Breast epithelium (tissue), 4 donors: ENCODE measurements around the gene ZNF341. TPM values are rescaled to one million over a fixed set of nuclear protein-coding genes. Genes with fewer than 3 reads are reported as not detected.

ENCODE experiments used
- DNase-seq, 2 donors: peaks; one replicate each; pipeline ENCODE4 v3.0.0-alpha.2; 2019; ENCODE audit warnings: low spot score in 2 of 2
- H3K27ac ChIP-seq, 2 donors: fragments of 200-600 bp; sonication (generic) in 1 of 2; one replicate each; pipeline ENCODE4 v1.5.1; 2016 to 2019; ENCODE audit warnings: mild to moderate bottlenecking in 1 of 2
- H3K27me3 ChIP-seq, 2 donors: fragments of 200-600 bp; sonication (generic) in 1 of 2; one replicate each; pipeline versions ENCODE4 v1.5.1 to v1.6.0; 2017 to 2019; ENCODE audit warnings: control low read depth in 1 of 2, mild to moderate bottlenecking in 1 of 2
- H3K36me3 ChIP-seq: fragments of 200-600 bp; one replicate; pipeline ENCODE4 v1.5.1; 2019
- H3K4me1 ChIP-seq, 2 donors: fragments of 200-600 bp; sonication (generic); one replicate each; pipeline ENCODE4 v1.5.1; 2016 to 2019; ENCODE audit warnings: control low read depth in 1 of 2
- H3K4me3 ChIP-seq, 3 donors: fragments of 200-600 bp; sonication (generic); 1 replicate in 2 of 3; 2 replicates in 1 of 3; pipeline ENCODE4 v1.5.1; 2016 to 2019; ENCODE audit warnings: mild to moderate bottlenecking in 3 of 3, moderate library complexity in 2 of 3
- H3K9me3 ChIP-seq, 2 donors: fragments of 200-600 bp; sonication (generic) in 1 of 2; one replicate each; pipeline ENCODE4 v1.5.1; 2016 to 2019; ENCODE audit warnings: control low read depth in 1 of 2
- POLR2A ChIP-seq: fragments of 450-650 bp; IDR thresholded peaks from one replicate; pipeline ENCODE4 v1.6.1; 2016; ENCODE audit warnings: antibody characterized with exemption, mild to moderate bottlenecking, moderate library complexity
- POLR2AphosphoS5 ChIP-seq, 3 donors: sonication (generic); formaldehyde crosslinking; IDR thresholded peaks; one replicate each; pipeline ENCODE4 v1.6.1; 2017; ENCODE audit warnings: antibody characterized with exemption in 3 of 3
- intact Hi-C: fragments of 100-400 bp; cut with DNase I; formaldehyde crosslinking; loops from one replicate; pipeline ENCODE4 v1.15.1; 2023; ENCODE audit warnings: low total_unique reads
- total RNA-seq, 3 donors: library from RNA; depleted of rRNA; stranded (reverse); fragments of >200 nt; gene quantifications; one replicate each; pipeline ENCODE4 v1.1.0, GENCODE V29; 2016
- TF ChIP-seq, protein P1 (sequence below), 3 donors: fragments of 450-650 bp; IDR thresholded peaks; one replicate each; pipeline ENCODE4 v1.5.1; 2016 to 2017; ENCODE audit warnings: antibody characterized with exemption in 3 of 3, mild to moderate bottlenecking in 3 of 3, moderate library complexity in 3 of 3

ZNF341 gene
- total RNA-seq, 3 donors from 2014 or later: 1.8 to 3.3 (median 2.5) TPM

DNA sequence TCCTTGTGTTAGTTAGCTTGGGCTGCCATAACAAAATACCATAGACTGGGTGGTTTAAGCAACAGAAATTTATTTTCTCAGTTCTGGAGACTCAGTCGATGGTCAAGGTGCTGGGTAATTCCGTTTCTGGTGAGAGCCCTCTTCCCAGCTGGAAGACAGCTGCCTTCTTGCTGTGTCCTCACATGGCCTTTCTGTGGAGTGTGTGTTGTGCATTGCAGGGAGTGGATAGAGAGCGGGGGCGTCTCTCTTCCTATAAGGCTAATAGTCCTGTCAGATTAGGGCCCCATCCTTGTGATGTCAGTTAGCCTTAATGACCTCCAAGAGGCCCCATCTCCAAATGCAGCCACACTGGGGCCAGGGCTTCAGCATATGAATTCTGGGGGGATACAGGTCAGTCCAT is 98.6 kb downstream of the ZNF341 start:
- Histone ChIP-seq H3K9me3 (no peaks in the 10 kb centered on the region), H3K36me3 (no peaks in the 10 kb centered on the region), H3K4me1 (peaks cover 0 to 7% of the 10 kb centered on the region in 2 donors), H3K4me3 (no peak overlapping the region), H3K27ac (peak overlapping the region; percentile 25 to 26), H3K27me3 (no peaks in the 10 kb centered on the region)
- TF ChIP-seq POLR2AphosphoS5 (IDR thresholded peaks at IDR 0.05): no peak
- TF ChIP-seq, protein P1, sequence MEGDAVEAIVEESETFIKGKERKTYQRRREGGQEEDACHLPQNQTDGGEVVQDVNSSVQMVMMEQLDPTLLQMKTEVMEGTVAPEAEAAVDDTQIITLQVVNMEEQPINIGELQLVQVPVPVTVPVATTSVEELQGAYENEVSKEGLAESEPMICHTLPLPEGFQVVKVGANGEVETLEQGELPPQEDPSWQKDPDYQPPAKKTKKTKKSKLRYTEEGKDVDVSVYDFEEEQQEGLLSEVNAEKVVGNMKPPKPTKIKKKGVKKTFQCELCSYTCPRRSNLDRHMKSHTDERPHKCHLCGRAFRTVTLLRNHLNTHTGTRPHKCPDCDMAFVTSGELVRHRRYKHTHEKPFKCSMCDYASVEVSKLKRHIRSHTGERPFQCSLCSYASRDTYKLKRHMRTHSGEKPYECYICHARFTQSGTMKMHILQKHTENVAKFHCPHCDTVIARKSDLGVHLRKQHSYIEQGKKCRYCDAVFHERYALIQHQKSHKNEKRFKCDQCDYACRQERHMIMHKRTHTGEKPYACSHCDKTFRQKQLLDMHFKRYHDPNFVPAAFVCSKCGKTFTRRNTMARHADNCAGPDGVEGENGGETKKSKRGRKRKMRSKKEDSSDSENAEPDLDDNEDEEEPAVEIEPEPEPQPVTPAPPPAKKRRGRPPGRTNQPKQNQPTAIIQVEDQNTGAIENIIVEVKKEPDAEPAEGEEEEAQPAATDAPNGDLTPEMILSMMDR (IDR thresholded peaks at IDR 0.05): no peak
- no peak for TF ChIP-seq POLR2A
- intact Hi-C loops: loop anchor here (5.0 kb wide), 1 partner anchor 48 kb away; no protein-coding TSS in a partner anchor
- no peak for DNase-seq

GRCh38 chr20:33832103-33832804 is 100.5 kb downstream of the ZNF341 start:
- Histone ChIP-seq H3K4me3 (peak overlapping the region in 1 of 3 donors; percentile 16), H3K27ac (peak overlapping the region; percentile 28 to 44), H3K4me1 (peaks cover 0 to 7% of the 10 kb centered on the region in 2 donors), H3K27me3 (no peaks in the 10 kb centered on the region), H3K9me3 (no peaks in the 10 kb centered on the region), H3K36me3 (no peaks in the 10 kb centered on the region)
- no peak for DNase-seq
- intact Hi-C loops: loop anchor here (5.0 kb wide), 1 partner anchor 50 kb away; no protein-coding TSS in a partner anchor
- TF ChIP-seq POLR2AphosphoS5 (IDR thresholded peaks at IDR 0.05) (no peak), POLR2A (no peak)
- TF ChIP-seq, protein P1 (IDR thresholded peaks at IDR 0.05): no peak

DNA sequence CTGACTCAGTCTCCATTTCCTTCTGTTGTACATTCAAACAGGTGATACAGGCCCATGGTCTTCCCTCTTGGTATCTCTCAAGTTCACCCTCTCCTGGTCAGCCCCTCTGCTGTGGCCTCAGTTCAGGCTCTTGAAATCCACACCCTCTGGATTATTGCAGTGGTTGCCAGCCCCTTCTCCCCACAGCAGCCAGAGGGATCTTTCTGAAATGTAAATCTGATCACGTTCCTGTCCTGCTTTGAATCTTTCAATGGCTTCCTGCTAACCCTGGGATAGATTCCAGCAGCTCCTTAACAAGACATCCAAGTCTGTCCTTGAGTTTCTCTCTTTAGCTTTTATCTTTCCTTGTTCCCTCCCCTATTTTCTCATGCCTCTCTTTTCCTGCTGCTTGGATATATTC is 101.5 kb downstream of the ZNF341 start:
- Histone ChIP-seq H3K4me1 (peaks cover 0 to 7% of the 10 kb centered on the region in 2 donors), H3K9me3 (no peaks in the 10 kb centered on the region), H3K4me3 (no peak overlapping the region), H3K36me3 (no peaks in the 10 kb centered on the region), H3K27me3 (no peaks in the 10 kb centered on the region), H3K27ac (no peak overlapping the region)
- DNase-seq: no peak
- intact Hi-C loops: loop anchor here (5.0 kb wide), 1 partner anchor 51 kb away; no protein-coding TSS in a partner anchor
- TF ChIP-seq POLR2AphosphoS5 (IDR thresholded peaks at IDR 0.05) (no peak), POLR2A (no peak)
- TF ChIP-seq, protein P1 (IDR thresholded peaks at IDR 0.05): no peak

GRCh38 chr20:33835615-33836172 is 103.9 kb downstream of the ZNF341 start:
- Histone ChIP-seq H3K4me1 (peaks cover 0 to 5% of the 10 kb centered on the region in 2 donors), H3K4me3 (no peak overlapping the region), H3K9me3 (no peaks in the 10 kb centered on the region), H3K36me3 (no peaks in the 10 kb centered on the region), H3K27ac (no peak overlapping the region), H3K27me3 (no peaks in the 10 kb centered on the region)
- DNase-seq: no peak
- TF ChIP-seq POLR2A: no peak
- intact Hi-C loops: no loop called here

- H3K4me1 ChIP-seq: peaks cover 0 to 5% of the 10 kb centered on the region in 2 donors
Measured at GRCh38 chr20:33836277-33836676, 104.5 kb downstream of the ZNF341 start.

More at GRCh38 chr20:33836277-33836676, 104.5 kb downstream of the ZNF341 start:
- TF ChIP-seq POLR2AphosphoS5 (IDR thresholded peaks at IDR 0.05) (no peak), POLR2A (no peak)
- TF ChIP-seq, protein P1 (IDR thresholded peaks at IDR 0.05): no peak
- Histone ChIP-seq H3K27me3 (no peaks in the 10 kb centered on the region), H3K4me3 (no peak overlapping the region), H3K9me3 (no peaks in the 10 kb centered on the region), H3K36me3 (no peaks in the 10 kb centered on the region), H3K27ac (no peak overlapping the region)
- DNase-seq: no peak
- intact Hi-C loops: no loop called here
